ENCODE results near the gene GAGE12D. TPM values are rescaled to one million over a fixed set of nuclear protein-coding genes. Genes with fewer than 3 reads are reported as not detected.
"Not testable (repeated sequence)": the region's sequence is repeated elsewhere in the genome, so short reads cannot be mapped to it uniquely, and the experiment has no call there.

Gene GAGE12D, protein sequence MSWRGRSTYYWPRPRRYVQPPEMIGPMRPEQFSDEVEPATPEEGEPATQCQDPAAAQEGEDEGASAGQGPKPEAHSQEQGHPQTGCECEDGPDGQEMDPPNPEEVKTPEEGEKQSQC
- total RNA-seq (not detected in 2 replicates), polyA plus RNA-seq (not detected in 2 replicates), polyA minus RNA-seq (not detected in 2 replicates)
- not detected for total RNA-seq (2013)

DNA sequence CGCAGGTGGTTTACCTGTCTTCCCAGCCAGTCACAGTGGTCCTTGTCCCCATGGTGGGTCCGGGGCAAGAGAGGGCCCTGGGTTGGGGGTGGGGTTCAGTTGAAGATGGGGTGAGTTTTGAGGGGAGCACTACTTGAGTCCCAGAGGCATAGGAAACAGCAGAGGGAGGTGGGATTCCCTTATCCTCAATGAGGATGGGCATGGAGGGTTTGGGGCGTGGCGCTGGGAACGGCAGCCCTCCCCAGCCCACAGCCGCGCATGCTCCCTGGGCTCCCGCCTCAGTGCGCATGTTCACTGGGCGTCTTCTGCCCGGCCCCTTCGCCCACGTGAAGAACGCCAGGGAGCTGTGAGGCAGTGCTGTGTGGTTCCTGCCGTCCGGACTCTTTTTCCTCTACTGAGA is at the start of gene GAGE12D:
TSS of gene GAGE12D (plus strand) at position 301 of the 400 bp plus-strand sequence. CDS start 1,155 bp downstream, outside the sequence.
- H3K27me3 Mint-ChIP-seq; H2AFZ ChIP-seq (ENCODE audit: insufficient read depth, low read depth, low read length, poor library complexity, severe bottlenecking); H3K27ac Mint-ChIP-seq; H3K27ac ChIP-seq (ENCODE audit: low read length in 2 of 2); H3K36me3 ChIP-seq (replicated peaks in 1 of 2; ENCODE audit: control extremely low read depth in 1 of 2, control insufficient read depth in 1 of 2, extremely low read depth in 1 of 2, insufficient read depth in 2 of 2, low read length in 1 of 2); DNase-seq; H3K27me3 ChIP-seq (replicated peaks in 1 of 4; ENCODE audit: control extremely low read depth in 1 of 4, control insufficient read depth in 3 of 4, insufficient read depth in 4 of 4, low read length in 3 of 4); H3K9me3 Mint-ChIP-seq (ENCODE audit: insufficient read depth); H3K79me2 ChIP-seq (ENCODE audit: control insufficient read depth, insufficient read depth, low read length); CTCF ChIA-PET; H3K4me1 ChIP-seq (ENCODE audit: control insufficient read depth in 2 of 2, insufficient read depth in 2 of 2, low read length in 2 of 2); H3K9me3 ChIP-seq (ENCODE audit: control extremely low read depth in 1 of 3, control insufficient read depth in 2 of 3, insufficient read depth in 1 of 3, low read length in 2 of 3); intact Hi-C loops (cut with micrococcal nuclease); H4K20me1 ChIP-seq (ENCODE audit: control insufficient read depth, insufficient read depth, low read length, poor library complexity, severe bottlenecking); H3K4me1 Mint-ChIP-seq; ATAC-seq (ENCODE audit: low read depth); H3K4me3 ChIP-seq (ENCODE audit: control extremely low read depth in 1 of 5, extremely low read depth in 1 of 5, insufficient read depth in 1 of 5, low read depth in 2 of 5, low read length in 4 of 5); H3K9ac ChIP-seq (ENCODE audit: low read length); H3K4me3 Mint-ChIP-seq; POLR2A ChIA-PET; H3K4me2 ChIP-seq (replicated peaks; ENCODE audit: low read depth, low read length, poor library complexity, severe bottlenecking): not testable (repeated sequence)
- WGBS (ENCODE audit: insufficient coverage): no CpG with 5 or more reads among the region's 16 CpGs

- intact Hi-C loops (cut with micrococcal nuclease); H2AFZ ChIP-seq (ENCODE audit: insufficient read depth, low read depth, low read length, poor library complexity, severe bottlenecking); H3K9me3 ChIP-seq (ENCODE audit: control extremely low read depth in 1 of 3, control insufficient read depth in 2 of 3, insufficient read depth in 1 of 3, low read length in 2 of 3); H3K79me2 ChIP-seq (ENCODE audit: control insufficient read depth, insufficient read depth, low read length); H3K4me3 Mint-ChIP-seq; H3K4me1 Mint-ChIP-seq; H3K9ac ChIP-seq (ENCODE audit: low read length); H3K4me2 ChIP-seq (replicated peaks; ENCODE audit: low read depth, low read length, poor library complexity, severe bottlenecking); H3K27me3 Mint-ChIP-seq; H3K27me3 ChIP-seq (replicated peaks in 1 of 4; ENCODE audit: control extremely low read depth in 1 of 4, control insufficient read depth in 3 of 4, insufficient read depth in 4 of 4, low read length in 3 of 4); H3K4me3 ChIP-seq (ENCODE audit: control extremely low read depth in 1 of 5, extremely low read depth in 1 of 5, insufficient read depth in 1 of 5, low read depth in 2 of 5, low read length in 4 of 5); H4K20me1 ChIP-seq (ENCODE audit: control insufficient read depth, insufficient read depth, low read length, poor library complexity, severe bottlenecking); H3K9me3 Mint-ChIP-seq (ENCODE audit: insufficient read depth); H3K36me3 ChIP-seq (replicated peaks in 1 of 2; ENCODE audit: control extremely low read depth in 1 of 2, control insufficient read depth in 1 of 2, extremely low read depth in 1 of 2, insufficient read depth in 2 of 2, low read length in 1 of 2); H3K4me1 ChIP-seq (ENCODE audit: control insufficient read depth in 2 of 2, insufficient read depth in 2 of 2, low read length in 2 of 2); POLR2A ChIA-PET; H3K27ac ChIP-seq (ENCODE audit: low read length in 2 of 2); H3K27ac Mint-ChIP-seq; DNase-seq; ATAC-seq (ENCODE audit: low read depth); CTCF ChIA-PET: not testable (repeated sequence)
- no CpG with 5 or more reads among the region's 16 CpGs for WGBS (ENCODE audit: insufficient coverage)
Measured at GRCh38 chrX:49531877-49532276, 9.7 kb upstream of the GAGE12D start, which contains the start of gene GAGE12C. Gene GAGE12C, plus strand, starts transcription at chrX:49532177. Its CDS starts 1,155 bp downstream, at chrX:49533332.

DNA sequence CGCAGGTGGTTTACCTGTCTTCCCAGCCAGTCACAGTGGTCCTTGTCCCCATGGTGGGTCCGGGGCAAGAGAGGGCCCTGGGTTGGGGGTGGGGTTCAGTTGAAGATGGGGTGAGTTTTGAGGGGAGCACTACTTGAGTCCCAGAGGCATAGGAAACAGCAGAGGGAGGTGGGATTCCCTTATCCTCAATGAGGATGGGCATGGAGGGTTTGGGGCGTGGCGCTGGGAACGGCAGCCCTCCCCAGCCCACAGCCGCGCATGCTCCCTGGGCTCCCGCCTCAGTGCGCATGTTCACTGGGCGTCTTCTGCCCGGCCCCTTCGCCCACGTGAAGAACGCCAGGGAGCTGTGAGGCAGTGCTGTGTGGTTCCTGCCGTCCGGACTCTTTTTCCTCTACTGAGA is 9.5 kb downstream of the GAGE12D start, which contains the start of gene GAGE12E:
TSS of gene GAGE12E (plus strand) at position 301 of the 400 bp plus-strand sequence. CDS start 1,155 bp downstream, outside the sequence.
- intact Hi-C loops (cut with micrococcal nuclease); POLR2A ChIA-PET; ATAC-seq (ENCODE audit: low read depth): not testable (repeated sequence)

GRCh38 chrX:49560542-49560941 is 19.0 kb downstream of the GAGE12D start, which contains the start of gene GAGE12F:
Gene GAGE12F, plus strand, starts transcription at chrX:49560842. Its CDS starts 1,155 bp downstream, at chrX:49561997.
- H3K27me3 ChIP-seq (replicated peaks in 1 of 4; ENCODE audit: control extremely low read depth in 1 of 4, control insufficient read depth in 3 of 4, insufficient read depth in 4 of 4, low read length in 3 of 4); ATAC-seq (ENCODE audit: low read depth); H3K4me1 ChIP-seq (ENCODE audit: control insufficient read depth in 2 of 2, insufficient read depth in 2 of 2, low read length in 2 of 2); H3K4me1 Mint-ChIP-seq; H4K20me1 ChIP-seq (ENCODE audit: control insufficient read depth, insufficient read depth, low read length, poor library complexity, severe bottlenecking); H3K27ac Mint-ChIP-seq; POLR2A ChIA-PET; H3K9me3 Mint-ChIP-seq (ENCODE audit: insufficient read depth); CTCF ChIA-PET; H3K4me3 Mint-ChIP-seq; H3K27ac ChIP-seq (ENCODE audit: low read length in 2 of 2); H3K4me2 ChIP-seq (replicated peaks; ENCODE audit: low read depth, low read length, poor library complexity, severe bottlenecking); H3K9me3 ChIP-seq (ENCODE audit: control extremely low read depth in 1 of 3, control insufficient read depth in 2 of 3, insufficient read depth in 1 of 3, low read length in 2 of 3); H3K79me2 ChIP-seq (ENCODE audit: control insufficient read depth, insufficient read depth, low read length); H2AFZ ChIP-seq (ENCODE audit: insufficient read depth, low read depth, low read length, poor library complexity, severe bottlenecking); H3K4me3 ChIP-seq (ENCODE audit: control extremely low read depth in 1 of 5, extremely low read depth in 1 of 5, insufficient read depth in 1 of 5, low read depth in 2 of 5, low read length in 4 of 5); DNase-seq; intact Hi-C loops (cut with micrococcal nuclease); H3K36me3 ChIP-seq (replicated peaks in 1 of 2; ENCODE audit: control extremely low read depth in 1 of 2, control insufficient read depth in 1 of 2, extremely low read depth in 1 of 2, insufficient read depth in 2 of 2, low read length in 1 of 2); H3K27me3 Mint-ChIP-seq; H3K9ac ChIP-seq (ENCODE audit: low read length): not testable (repeated sequence)
- no CpG with 5 or more reads among the region's 16 CpGs for WGBS (ENCODE audit: insufficient coverage)

More for the DNA sequence above, 9.5 kb downstream of the GAGE12D start, which contains the start of gene GAGE12E:
- H2AFZ ChIP-seq (ENCODE audit: insufficient read depth, low read depth, low read length, poor library complexity, severe bottlenecking); H3K27me3 Mint-ChIP-seq; H3K4me3 ChIP-seq (ENCODE audit: control extremely low read depth in 1 of 5, extremely low read depth in 1 of 5, insufficient read depth in 1 of 5, low read depth in 2 of 5, low read length in 4 of 5); H3K4me2 ChIP-seq (replicated peaks; ENCODE audit: low read depth, low read length, poor library complexity, severe bottlenecking); H4K20me1 ChIP-seq (ENCODE audit: control insufficient read depth, insufficient read depth, low read length, poor library complexity, severe bottlenecking); H3K27ac Mint-ChIP-seq; H3K79me2 ChIP-seq (ENCODE audit: control insufficient read depth, insufficient read depth, low read length); H3K4me1 Mint-ChIP-seq; H3K27ac ChIP-seq (ENCODE audit: low read length in 2 of 2); H3K4me3 Mint-ChIP-seq; CTCF ChIA-PET; H3K9me3 ChIP-seq (ENCODE audit: control extremely low read depth in 1 of 3, control insufficient read depth in 2 of 3, insufficient read depth in 1 of 3, low read length in 2 of 3); H3K9me3 Mint-ChIP-seq (ENCODE audit: insufficient read depth); H3K36me3 ChIP-seq (replicated peaks in 1 of 2; ENCODE audit: control extremely low read depth in 1 of 2, control insufficient read depth in 1 of 2, extremely low read depth in 1 of 2, insufficient read depth in 2 of 2, low read length in 1 of 2); H3K4me1 ChIP-seq (ENCODE audit: control insufficient read depth in 2 of 2, insufficient read depth in 2 of 2, low read length in 2 of 2); DNase-seq; H3K9ac ChIP-seq (ENCODE audit: low read length); H3K27me3 ChIP-seq (replicated peaks in 1 of 4; ENCODE audit: control extremely low read depth in 1 of 4, control insufficient read depth in 3 of 4, insufficient read depth in 4 of 4, low read length in 3 of 4): not testable (repeated sequence)
- WGBS (ENCODE audit: insufficient coverage): no CpG with 5 or more reads among the region's 16 CpGs
